ENCODE measurements around the gene ZNF644.

The ZNF644 gene

GRCh38 chr1:91020967-91021685 lies 709 bp downstream of the ZNF644 start:
- peak; percentile 95 for DNase-seq

- peak; percentile 22 for DNase-seq
These were observed 1.3 kb downstream of the ZNF644 start for GRCh38 chr1:91020486-91020885.

- peak; percentile 51 for DNase-seq
These were observed 3.8 kb downstream of the ZNF644 start for GRCh38 chr1:91018006-91018405.

GRCh38 chr1:91015794-91016550 lies 5.9 kb downstream of the ZNF644 start:
- no peak for DNase-seq

- no peak for DNase-seq
These were observed 6.5 kb downstream of the ZNF644 start for GRCh38 chr1:91015358-91015780.

- DNase-seq = peak; percentile 7
These were observed 7.4 kb downstream of the ZNF644 start for GRCh38 chr1:91014475-91014874.

GRCh38 chr1:91013302-91013701 lies 8.5 kb downstream of the ZNF644 start:
- no peak for DNase-seq

- no peak for DNase-seq
These were observed 9.6 kb downstream of the ZNF644 start for GRCh38 chr1:91012196-91012595.

- no peak for DNase-seq
These were observed 10.1 kb downstream of the ZNF644 start for GRCh38 chr1:91011726-91012125.

GRCh38 chr1:91007827-91008226 lies 14.0 kb downstream of the ZNF644 start:
- DNase-seq = peak; percentile 23

- no peak for DNase-seq
These were observed 14.7 kb downstream of the ZNF644 start for GRCh38 chr1:91007092-91007491.

- no peak for DNase-seq
These were observed 15.5 kb downstream of the ZNF644 start for GRCh38 chr1:91006113-91006908.

GRCh38 chr1:91005285-91005684 lies 16.6 kb downstream of the ZNF644 start:
- DNase-seq = no peak

GRCh38 chr1:91004145-91004544 lies 17.7 kb downstream of the ZNF644 start:
- no peak for DNase-seq

- no peak for DNase-seq
These were observed 25.0 kb downstream of the ZNF644 start for GRCh38 chr1:90996742-90997413.

GRCh38 chr1:90995311-90995894 lies 26.4 kb downstream of the ZNF644 start:
- no peak for DNase-seq

- DNase-seq = no peak
These were observed 27.4 kb downstream of the ZNF644 start for GRCh38 chr1:90994461-90994860.

GRCh38 chr1:90993245-90993644 lies 28.6 kb downstream of the ZNF644 start:
- no peak for DNase-seq

GRCh38 chr1:90990779-90991178 lies 31.1 kb downstream of the ZNF644 start:
- DNase-seq = no peak

- DNase-seq = no peak
These were observed 31.8 kb downstream of the ZNF644 start for GRCh38 chr1:90989990-90990389.

GRCh38 chr1:90989302-90989701 lies 32.5 kb downstream of the ZNF644 start:
- no peak for DNase-seq

GRCh38 chr1:90987841-90988240 lies 34.0 kb downstream of the ZNF644 start:
- no peak for DNase-seq

- DNase-seq = no peak
These were observed 34.9 kb downstream of the ZNF644 start for GRCh38 chr1:90986953-90987352.

Measured in NCI-H82 (cell line).